GM19452 (cell line): Measurements from ENCODE around the gene PLEKHB2.
"Not testable (repeated sequence)": the region's sequence is repeated elsewhere in the genome, so short reads cannot be mapped to it uniquely, and the experiment has no call there.

ENCODE experiments used
- ATAC-seq: cut with Tn5 transposase; IDR thresholded peaks from one replicate; pipeline ENCODE4 v1.9.1; 2021; ENCODE audit not compliant: unreplicated experiment

PLEKHB2 gene

DNA sequence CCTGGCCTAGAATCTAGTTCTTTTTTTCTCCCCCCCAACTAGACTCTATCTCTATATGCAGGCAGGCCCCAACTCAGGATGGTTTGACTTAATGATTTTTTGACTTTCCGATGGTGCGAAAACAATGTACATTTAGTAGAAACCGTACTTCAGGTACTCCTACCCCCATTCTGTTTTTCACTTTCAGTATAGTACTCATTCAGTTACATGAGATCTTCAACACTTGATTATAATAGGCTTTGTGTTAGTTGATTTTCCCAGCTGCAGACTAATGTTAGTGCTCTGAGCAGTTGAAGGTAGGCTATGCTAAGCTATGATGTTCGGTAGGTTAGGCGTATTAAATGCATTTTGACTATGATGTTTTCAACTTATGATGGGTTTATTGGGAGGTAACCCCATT lies 37.7 kb downstream of the PLEKHB2 start:
- no peak for ATAC-seq

DNA sequence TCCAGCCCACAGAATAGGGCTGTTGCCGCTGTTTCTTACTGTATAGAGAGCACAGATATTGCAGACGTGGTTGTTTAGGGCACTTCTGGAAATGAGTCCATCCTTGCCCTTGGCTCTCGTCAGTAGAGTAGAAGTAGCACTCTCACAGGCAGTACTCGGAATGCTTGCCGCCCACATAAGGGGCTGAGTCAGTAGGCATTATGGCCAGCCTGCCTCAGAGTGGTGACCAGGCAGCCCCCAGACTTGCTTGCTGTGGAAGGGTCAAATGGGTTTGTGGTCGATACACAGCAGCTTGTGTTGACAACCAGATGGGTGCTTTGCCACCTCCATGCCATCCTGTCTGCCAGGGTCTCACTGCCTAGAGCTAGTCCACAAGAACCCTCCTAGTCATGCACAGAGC lies 38.7 kb downstream of the PLEKHB2 start:
- no peak for ATAC-seq

DNA sequence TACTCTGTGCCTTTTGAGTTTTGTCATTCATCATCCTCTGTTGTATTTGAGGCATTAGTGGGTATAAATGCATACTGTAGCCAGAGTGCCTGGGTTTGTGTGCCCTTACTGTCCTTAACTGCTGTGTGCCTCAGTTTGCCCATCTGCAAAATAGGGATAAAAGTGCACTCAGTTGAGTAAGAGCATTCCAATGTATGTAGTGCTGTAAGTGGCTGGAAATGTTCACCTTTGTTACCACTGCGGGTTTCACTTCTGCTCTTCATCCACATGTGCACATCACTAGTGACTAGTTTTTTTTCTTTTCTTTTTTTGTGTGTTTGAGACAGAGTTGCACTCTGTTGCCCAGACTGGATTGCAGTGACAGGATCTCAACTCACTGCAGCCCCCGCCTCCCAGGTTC lies 39.9 kb downstream of the PLEKHB2 start:
- ATAC-seq = no peak

DNA sequence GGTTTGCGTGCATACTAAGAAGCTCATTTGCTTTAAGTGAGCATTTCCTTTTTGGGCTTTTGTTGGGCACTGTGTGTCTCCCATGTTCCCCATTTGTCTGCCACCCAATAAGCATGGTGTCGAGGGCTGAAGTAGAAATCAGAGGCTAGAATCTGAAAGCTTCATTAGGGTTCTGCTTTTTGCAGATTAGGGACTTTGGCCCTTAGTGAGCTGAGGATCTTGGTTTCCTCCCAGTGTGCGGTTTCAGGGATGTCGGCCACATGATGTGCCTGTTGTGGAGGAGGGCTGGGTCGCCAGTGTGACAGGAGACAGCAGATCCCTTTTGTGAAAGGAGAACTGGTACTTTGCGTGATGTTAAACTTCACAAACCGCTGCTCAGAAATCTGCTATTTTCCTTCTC lies 41.1 kb downstream of the PLEKHB2 start:
- ATAC-seq = no peak

DNA sequence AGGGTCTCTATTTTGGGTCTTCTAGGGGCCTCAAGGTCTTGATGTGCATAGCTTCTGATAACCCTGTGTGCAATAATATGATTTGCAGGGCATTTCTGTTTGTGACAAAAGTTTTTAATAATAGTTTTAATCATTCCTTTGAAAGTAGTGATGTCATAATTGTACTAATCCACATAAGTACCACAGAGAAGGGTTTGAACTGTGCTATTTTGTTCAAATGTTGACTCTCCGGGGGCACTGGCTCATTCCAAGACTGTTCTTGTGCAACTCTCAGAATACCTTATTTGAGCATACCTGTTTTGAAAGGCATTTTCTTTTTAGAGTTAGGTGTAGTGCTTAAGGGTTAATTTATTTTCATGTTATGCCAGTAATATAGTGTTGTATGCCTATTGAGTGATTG lies 41.6 kb downstream of the PLEKHB2 start:
- no peak for ATAC-seq

DNA sequence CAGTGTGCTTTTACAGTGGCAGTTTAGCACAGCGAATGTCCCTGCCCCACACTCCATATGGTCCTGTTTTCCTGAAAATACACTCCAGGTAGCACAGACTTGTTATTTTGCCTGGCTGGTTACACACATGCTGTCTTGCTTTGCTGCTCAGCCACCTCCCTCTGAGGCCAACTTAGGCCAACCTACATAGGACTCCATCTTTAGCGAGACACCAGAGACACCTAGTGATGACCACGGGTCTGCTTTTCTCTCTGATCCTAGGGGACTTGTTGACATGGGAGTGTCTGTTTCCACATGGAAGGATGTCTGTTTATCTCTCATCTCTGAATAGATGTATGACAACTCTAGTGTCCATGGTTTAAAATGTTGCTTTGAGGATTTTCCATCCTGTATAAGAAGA lies 43.3 kb downstream of the PLEKHB2 start:
- no peak for ATAC-seq

DNA sequence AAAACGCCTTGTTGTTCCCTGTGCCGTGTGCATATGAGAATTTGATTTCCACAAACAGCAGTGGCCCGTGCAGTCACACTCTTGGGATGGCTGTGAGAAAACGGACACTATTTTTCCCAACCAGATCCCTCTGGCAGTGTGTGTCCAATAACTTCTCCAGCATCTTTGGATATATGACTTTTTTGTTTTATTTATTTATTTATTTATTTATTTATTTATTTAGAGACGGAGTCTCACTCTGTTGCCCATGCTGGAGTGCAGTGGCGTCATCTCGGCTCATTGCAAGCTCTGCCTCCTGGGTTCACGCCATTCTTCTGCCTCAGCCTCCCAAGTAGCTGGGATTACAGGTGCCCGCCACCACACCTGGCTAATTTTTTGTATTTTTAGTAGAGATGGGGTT lies 45.0 kb downstream of the PLEKHB2 start:
- not testable (repeated sequence) for ATAC-seq

DNA sequence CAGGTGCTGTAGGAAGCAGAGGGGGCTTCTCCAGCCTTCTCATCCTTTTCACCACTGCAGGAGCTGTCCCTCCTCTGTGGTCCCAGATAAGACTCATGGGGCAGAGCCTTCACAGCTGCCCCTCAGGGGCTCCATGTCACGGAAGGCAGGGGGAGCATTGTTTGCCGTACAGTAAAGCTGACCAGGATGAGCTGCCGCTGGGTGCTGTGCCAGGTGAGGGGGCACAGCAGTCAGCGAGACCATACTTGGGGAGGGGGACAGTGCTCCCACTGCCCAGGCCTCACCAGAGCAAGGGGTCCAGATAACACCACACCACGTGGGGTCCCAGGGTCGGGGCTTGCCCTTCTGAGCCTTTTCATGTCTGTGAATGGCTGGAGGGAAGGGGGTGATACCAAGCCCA lies 46.3 kb downstream of the PLEKHB2 start:
- ATAC-seq = no peak

DNA sequence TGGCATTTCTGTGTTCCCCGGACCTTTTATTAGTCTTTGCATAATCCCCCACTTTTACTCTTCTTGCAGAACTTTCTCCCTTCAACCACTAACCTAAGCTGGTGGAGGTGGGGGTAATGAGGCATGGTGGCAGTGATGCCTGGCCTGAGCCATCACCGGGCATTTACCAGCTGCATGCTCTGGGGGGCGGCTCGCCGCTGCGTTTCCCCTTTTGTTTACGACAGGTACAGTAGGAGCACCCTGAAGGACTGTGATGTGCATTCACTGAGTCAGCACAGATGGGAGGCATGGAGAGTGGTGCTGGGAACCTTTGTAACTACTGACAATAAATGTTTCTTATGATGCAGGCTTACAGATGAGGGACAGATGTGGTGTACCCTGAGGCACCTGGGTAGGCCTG lies 46.9 kb downstream of the PLEKHB2 start:
- no peak for ATAC-seq

DNA sequence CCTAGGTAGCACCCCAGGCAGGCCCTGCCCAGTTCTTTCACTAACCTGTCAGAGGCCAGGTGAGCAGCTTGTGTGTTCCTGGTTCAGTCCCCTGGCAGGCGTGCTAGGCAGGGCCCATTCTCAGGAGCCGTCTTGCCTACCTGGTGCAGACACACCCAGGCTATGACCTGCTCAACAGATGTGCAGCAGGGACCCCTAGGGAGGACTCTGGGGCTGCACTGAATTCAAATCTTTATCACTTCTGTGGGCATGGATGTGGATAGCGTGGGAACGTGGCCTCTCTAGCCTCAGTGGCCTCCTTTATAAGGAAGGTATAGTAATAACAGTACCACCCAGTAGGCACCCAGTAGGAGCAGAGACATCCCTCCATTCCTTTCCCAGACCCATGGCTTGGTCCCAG lies 48.4 kb downstream of the PLEKHB2 start:
- ATAC-seq = peak; percentile 11

DNA sequence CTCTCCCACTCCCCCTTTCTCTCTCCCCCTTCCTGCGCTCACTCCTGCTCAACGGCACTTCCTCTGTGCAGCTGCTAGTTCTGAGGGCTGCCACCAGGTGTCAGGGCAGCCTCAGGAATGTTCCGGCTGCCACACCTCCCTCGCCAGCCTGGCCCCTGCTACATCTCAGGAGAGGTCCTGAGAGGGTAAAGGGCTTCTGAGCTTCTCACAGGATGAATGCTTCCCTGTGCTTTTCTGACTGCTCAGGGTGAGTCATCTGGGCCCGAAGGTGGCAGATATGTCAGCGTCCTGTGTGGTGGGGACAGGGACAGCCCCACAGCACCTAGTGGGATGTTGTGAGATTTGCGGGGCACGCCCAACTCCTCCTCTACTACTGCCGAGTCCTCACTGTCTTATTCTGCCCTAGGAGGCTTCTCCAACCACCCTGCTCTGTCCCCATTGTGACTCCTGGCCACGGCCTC lies 49.0 kb downstream of the PLEKHB2 start:
- ATAC-seq = peak; percentile 89

DNA sequence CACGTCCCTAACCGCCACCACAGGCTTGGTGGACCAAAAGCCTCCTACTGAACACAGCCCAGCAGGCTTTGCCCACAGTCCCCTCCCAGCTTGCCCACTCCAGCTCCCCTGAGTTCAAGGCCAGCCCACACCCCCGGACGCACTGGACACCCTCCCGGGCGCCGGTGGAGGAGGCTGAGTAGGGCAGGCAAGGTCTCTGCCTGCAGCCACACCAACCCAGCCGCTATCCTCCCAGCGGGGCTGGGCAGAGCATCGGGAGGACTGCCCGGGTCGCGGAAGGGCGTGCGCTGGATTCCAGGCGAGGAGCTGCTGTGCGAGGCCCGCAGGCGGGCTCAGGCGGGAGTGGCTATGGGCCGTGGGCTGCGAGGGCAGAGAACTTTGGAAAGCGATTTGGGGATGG lies 49.5 kb downstream of the PLEKHB2 start:
- ATAC-seq = no peak

DNA sequence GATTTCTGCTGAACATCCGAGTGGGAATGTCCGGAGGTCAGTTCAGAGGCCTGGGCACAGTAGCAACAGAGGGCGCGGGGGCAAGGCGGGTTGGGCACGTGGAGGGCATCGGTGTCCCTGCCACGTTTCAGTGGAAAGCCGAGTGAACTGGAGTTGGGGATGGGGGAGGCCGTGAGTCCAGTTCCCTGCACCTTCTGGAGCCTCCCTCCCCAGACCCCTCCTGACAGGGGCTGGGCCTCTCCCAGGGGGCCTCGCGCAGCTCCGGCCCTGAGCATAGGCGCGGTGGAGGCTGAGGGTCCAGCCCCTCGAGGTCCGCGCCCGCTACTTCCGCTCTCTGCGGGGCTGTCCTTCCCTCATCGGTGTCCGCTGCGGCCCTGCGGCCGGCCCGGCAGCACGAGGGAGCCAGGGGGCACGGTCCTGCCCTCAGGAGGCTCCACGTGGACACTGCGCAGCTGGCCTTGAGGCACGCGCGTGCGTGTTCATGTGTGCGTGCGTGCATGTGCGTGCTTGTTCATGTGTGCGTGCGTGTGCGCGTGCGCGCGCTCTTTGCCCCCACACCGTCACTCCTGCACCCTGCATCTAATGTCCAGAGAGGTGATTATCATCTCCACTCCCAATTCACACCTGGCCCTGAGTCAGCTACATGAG lies 50.2 kb downstream of the PLEKHB2 start:
- no peak for ATAC-seq

DNA sequence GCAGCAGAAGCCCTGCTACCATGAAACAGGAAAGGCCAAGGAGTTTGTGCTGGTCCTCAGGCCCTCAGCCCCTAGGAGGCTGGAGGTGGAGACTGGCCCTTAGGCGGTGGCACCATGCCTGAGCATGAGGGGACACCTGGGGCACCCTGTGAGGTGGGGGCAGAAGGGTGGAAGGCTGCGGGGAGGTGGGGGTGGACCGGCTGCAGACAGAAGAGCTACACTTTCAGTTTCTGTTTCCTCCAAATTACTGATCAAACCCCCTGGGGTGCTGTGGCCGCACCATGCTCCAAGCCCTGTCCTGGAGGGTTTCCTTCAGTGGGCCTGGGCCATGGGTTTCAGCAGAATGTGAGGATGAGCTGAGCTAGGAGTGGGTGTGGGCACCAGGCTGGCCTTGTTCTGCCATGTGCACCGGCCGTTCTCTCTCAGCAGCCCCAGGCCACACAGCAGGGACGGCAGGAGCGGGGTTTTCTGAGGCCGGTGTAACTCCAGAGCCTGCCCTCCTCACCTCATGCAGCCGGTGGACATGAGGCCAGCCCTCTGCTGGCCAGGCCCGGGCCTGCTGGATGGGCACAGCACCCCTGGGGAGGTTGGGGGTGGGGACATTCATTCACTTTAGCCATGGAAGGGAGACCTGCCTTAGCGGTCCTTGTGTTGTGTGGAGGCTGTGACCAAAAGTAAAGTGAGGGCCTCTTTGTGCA lies 51.5 kb downstream of the PLEKHB2 start:
- no peak for ATAC-seq

DNA sequence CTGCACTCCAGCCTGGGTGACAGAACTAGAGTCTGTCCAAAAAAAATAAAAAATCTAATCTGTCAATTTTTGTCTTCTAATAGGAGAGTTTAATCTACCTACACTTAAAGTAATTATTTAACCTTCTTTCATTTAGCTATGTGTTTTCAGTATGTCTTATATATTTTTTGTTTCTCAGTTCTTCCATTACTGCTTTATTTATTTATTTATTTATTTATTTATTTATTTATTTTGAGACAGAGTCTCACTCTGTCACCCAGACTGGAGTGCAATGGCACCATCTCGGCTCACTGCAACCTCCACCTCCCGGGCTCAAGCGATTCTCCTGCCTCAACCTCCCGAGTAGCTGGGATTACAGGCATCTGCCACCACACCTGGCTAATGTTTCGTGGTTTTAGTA lies 60.4 kb downstream of the PLEKHB2 start:
- ATAC-seq = not testable (repeated sequence)

DNA sequence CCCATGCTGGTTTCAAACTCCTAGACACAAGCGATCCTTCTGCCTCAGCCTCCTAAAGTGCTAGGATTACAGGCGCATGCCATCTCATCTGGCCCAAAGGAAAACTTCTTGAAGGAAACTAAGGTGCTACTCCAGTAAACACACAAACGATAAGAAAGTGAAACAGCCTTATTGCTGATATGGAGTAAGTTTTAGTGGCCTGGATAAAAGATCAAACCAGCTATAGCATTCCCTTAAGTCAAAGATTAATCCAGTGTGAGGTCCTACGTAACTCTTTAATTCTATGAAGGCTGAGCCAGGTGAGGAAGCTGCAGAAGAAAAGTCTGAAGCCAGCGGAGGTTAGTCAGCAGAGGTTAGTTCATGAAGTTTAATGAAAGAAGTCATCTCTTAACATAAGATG lies 63.4 kb downstream of the PLEKHB2 start:
- ATAC-seq = no peak

DNA sequence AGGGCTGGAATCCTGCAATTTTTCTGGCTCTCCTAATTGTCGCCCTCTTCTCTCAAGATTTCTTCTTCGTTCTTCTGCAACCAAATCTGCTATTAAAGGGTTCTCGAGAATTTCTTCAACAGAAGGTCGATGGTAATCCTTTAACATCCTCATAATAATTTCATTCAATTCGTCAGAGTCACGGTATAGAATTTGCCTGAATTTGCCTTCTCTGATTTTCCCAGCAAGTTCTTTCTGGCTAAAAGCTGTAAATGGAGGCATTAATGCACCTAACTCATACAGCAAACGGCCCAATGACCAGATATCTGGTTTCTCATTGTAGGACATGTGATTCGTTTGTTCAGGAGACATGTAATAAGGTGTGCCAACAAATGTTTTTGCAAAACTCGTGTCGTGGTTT lies 72.9 kb downstream of the PLEKHB2 start:
- ATAC-seq = not testable (repeated sequence)

DNA sequence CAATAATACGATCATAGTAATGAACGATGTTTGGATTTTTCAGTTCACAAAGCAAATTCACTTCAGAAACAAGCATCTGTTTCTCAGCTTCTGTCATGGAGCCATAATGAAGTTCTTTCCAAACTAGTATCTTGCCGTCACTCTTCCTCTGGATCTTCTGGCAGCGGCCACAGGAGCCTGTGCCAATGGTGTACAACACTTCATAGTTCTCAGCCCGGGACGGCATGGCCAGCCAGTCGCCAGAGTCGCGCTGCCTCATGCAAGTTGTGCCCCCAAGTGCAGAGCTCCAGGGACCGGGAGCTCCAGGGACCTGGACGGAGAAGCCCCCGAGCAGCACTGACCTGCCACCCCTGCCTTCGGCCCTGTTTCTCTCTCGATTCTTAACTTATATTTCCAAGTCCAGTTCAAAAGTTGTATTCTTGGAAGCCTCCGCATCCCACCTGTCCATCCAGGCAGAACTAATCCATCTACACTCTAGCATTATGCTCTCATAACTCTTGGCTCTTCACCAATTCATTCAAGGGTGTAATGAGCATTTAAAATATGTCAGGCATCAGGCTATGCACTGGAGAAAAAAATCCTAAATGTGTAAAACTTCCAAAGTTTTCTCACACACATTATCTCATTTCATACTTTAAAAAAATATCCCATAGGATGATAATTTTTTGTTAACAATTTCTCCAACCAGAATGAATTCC lies 73.7 kb downstream of the PLEKHB2 start:
- not testable (repeated sequence) for ATAC-seq

DNA sequence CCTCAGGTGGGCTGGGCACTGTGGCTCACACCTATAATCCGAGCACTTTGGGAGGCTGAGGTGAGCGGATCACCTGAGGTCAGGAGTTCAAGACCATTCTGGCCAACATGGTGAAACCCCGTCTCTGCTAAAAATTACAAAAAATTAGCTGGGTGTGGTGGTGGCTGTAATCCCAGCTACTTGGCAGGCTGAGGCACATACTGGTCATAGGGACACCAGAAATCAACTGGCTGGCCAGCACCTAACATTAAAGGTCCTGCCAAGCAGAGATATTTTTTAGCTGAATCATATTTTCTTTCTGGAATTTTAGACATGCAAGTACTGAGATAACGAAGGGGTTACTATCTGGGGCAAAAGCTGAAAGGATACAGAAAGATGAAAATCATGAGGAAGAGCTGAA lies 76.3 kb downstream of the PLEKHB2 start:
- ATAC-seq = not testable (repeated sequence)

DNA sequence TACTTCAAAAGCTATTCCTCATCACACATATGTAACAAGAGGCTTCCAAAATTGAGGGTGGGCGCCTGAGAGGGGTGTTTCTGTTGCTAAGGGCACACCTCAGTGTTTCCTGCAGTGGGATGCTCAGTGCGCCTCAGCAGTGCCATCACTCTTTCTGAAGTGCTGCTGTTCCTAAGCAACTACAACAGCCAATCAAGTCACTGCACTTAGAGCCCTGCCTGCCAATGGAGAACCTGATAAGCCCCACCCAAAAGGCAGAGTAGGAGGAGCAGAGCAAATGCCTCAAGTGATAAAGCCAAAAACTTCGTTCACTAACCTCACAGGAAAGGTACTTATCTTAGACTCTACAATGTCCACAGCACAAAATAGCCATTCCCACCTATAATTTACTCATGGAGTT lies 88.3 kb downstream of the PLEKHB2 start:
- ATAC-seq = not testable (repeated sequence)

DNA sequence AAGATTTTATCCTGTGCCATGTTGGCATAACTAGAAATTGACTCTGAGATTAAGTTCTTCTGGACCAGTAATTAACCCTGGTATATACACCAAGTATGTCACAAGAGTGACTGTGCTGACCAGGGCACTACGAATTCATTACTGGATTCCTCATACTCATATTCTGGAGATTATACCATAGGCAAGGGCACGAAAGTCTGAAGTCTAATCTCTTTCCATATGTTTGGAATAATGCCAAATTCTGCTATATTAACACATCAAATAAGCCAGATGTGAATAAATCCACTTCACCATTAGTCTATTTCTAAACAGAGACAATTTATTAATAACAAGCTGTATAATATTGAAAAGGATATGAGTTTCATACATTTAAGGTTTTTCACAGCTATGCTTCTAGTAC lies 91.0 kb downstream of the PLEKHB2 start:
- ATAC-seq = not testable (repeated sequence)
